Heart right ventricle (tissue), 16 donors: Measurements from ENCODE around the gene ZBTB18. TPM values are rescaled to one million over a fixed set of nuclear protein-coding genes. Genes with fewer than 3 reads are reported as not detected.

ENCODE experiments used
- ATAC-seq, 8 donors: fragments of 200-7000 bp; cut with Tn5 transposase; one replicate each; pipeline ENCODE4 v1.9.1; 2020; ENCODE audit warnings: mild to moderate bottlenecking in 8 of 8, moderate library complexity in 8 of 8, moderate number of reproducible peaks in 1 of 8
- DNase-seq, 2 donors: peaks; one replicate each; pipeline ENCODE4 v3.0.0-alpha.2; 2020
- H3K27ac ChIP-seq, 10 donors: fragments of 200-600 bp; sonication (generic) in 2 of 10; one replicate each; pipeline versions ENCODE4 v1.5.0 to v1.8.0; 2020 to 2022; ENCODE audit warnings: mild to moderate bottlenecking in 3 of 10
- H3K27me3 ChIP-seq, 7 donors: fragments of 200-600 bp; one replicate each; pipeline ENCODE4 v1.8.0; 2021 to 2022; ENCODE audit warnings: mild to moderate bottlenecking in 2 of 7
- H3K36me3 ChIP-seq, 9 donors: fragments of 200-600 bp; sonication (generic) in 1 of 9; one replicate each; pipeline versions ENCODE4 v1.5.0 to v1.8.0; 2020 to 2022; ENCODE audit warnings: mild to moderate bottlenecking in 2 of 9
- H3K4me1 ChIP-seq, 9 donors: fragments of 200-600 bp; sonication (generic) in 1 of 9; one replicate each; pipeline versions ENCODE4 v1.5.0 to v1.8.0; 2020 to 2022; ENCODE audit warnings: mild to moderate bottlenecking in 4 of 9
- H3K4me3 ChIP-seq, 10 donors: fragments of 200-600 bp; sonication (generic) in 2 of 10; one replicate each; pipeline versions ENCODE4 v1.5.0 to v1.8.0; 2020 to 2022; ENCODE audit warnings: mild to moderate bottlenecking in 7 of 10, moderate library complexity in 2 of 10
- H3K9me3 ChIP-seq, 11 donors: fragments of 200-600 bp in 10 of 11; sonication (generic) in 2 of 11; one replicate each; pipeline versions ENCODE4 v1.5.0 to v1.8.0; 2013 to 2022; ENCODE audit warnings: mild to moderate bottlenecking in 2 of 11, control low read depth in 1 of 11, moderate library complexity in 1 of 11
- CTCF ChIP-seq, 9 donors: fragments of 200-600 bp; sonication (generic) in 2 of 9; IDR thresholded peaks; one replicate each; pipeline versions ENCODE4 v1.5.0 to v1.8.0; 2021 to 2022; ENCODE audit warnings: antibody characterized with exemption in 9 of 9, mild to moderate bottlenecking in 5 of 9, moderate library complexity in 1 of 9
- WGBS, 2 donors: extraction: QIAGEN DNeasy Blood & Tissue Kit; methylation state at CpG; one replicate each; pipeline ENCODE4 v1.1.7; 2013; ENCODE audit warnings: inconsistent platforms in 1 of 2; 5-methylcytosine and 5-hydroxymethylcytosine counted together
- intact Hi-C, 10 donors: fragments of 100-400 bp; cut with DNase I; formaldehyde crosslinking; loops; one replicate each; pipeline versions ENCODE4 v1.11.1 to v1.14.2; 2022
- polyA plus RNA-seq, 2 donors: library from polyadenylated mRNA; stranded (reverse); fragments of 200-250 nt; gene quantifications; one replicate each; pipeline ENCODE4 v1.2.3, GENCODE V29; 2013
- total RNA-seq, 10 donors: library from RNA; stranded (reverse); fragmentation: NEBNext Ultra II Directional in 3 of 10; extraction: Animal tissue kit (Norgen Biotek cat#: 25700) in 3 of 10; gene quantifications; one replicate each; pipeline versions ENCODE4 v1.2.1 to v1.2.4, GENCODE V29; 2021 to 2023
- donor health status: Arrhythmogenic right ventricular cardiomyopathy.
- donor health status: ischemic (EF 13 %, LVEDD 7.1; RV severe dilation, severe dysfunction).
- donor health status: healthy with polysubstance abuse.
- donor health status: DM: no; HTN: yes; CAD: no.
- donor health status: DM: no; HTN: no; CAD: no.
- donor health status: ischemic (EF 25% LVEDD 6.9; RV normal size, moderate dysfunction).
- donor health status: ischemic (EF 25% LVEDD 5.7; RV mildly dilated, moderate dysfunction).
- donor health status: healthy.
- donor health status: DM: yes; HTN: yes; CAD: no.
- donor health status: Ischemic cardiomyopathy.
- donor health status: ischemic (EF 35%, LVEDD 5.7; RV mildly dilated, moderate dysfunction).
- donor health status: nonischemic (EF 11% LVEDD 7.7; RV severe dilation, severe dysfunction).
- donor health status: DM: yes; HTN: yes; CAD: no.
- donor health status: PGD.
- donor health status: ischemic (EF 29% LVEDD 5.4; RV normal size, mild dysfunction).
- donor health status: nonischemic (EF 23%, LVEDD 6.1; RV moderate dilation, normal function).

The ZBTB18 gene
- total and polyA plus RNA-seq, 12 donors: 7.5 to 33.7 (median 20.5) TPM

DNA sequence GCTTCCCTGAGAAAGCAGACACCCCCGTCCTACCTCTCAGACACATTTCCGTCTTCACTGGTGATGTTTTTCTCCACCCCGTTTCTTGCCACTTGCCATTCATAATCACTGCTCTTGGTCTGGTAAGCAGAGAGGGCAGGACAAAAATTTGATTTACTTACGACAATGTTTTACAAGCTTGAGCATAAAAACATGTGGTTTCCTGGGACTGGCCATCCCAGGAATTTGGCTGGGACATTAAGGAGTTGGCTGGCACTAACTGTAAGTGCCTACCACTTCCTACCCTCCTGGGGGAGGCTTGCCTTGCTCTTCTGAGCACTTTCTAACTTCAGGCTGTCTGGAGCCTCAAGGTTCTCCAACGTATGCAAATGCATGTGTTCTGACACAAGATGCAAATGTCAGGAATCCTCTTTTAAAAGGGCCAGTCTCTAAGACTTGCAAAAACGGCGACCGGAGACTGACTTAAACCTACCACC, 24.2 kb downstream of the ZBTB18 start:
- WGBS, 2 donors: 35% methylated on average over 8 of the region's 8 CpGs
- peaks cover 0 to 35% (median 23%) of the 10 kb centered on the region in 7 donors for H3K27me3 ChIP-seq
- ATAC-seq (no peak), DNase-seq (no peak)
- intact Hi-C loops: loop anchor here in 1 of 10 donors (10.0 kb wide), 1 partner anchor 60 kb away; no protein-coding TSS in a partner anchor
- no peaks in the 10 kb centered on the region for H3K36me3 ChIP-seq
- H3K27ac ChIP-seq: no peak overlapping the region
- H3K9me3 ChIP-seq: no peaks in the 10 kb centered on the region
- peak overlapping the region in 1 of 10 donors; percentile 7 for H3K4me3 ChIP-seq
- peaks cover 0 to 17% (median 0%) of the 10 kb centered on the region in 9 donors for H3K4me1 ChIP-seq
- no peak for TF ChIP-seq CTCF (IDR thresholded peaks at IDR 0.05)

DNA sequence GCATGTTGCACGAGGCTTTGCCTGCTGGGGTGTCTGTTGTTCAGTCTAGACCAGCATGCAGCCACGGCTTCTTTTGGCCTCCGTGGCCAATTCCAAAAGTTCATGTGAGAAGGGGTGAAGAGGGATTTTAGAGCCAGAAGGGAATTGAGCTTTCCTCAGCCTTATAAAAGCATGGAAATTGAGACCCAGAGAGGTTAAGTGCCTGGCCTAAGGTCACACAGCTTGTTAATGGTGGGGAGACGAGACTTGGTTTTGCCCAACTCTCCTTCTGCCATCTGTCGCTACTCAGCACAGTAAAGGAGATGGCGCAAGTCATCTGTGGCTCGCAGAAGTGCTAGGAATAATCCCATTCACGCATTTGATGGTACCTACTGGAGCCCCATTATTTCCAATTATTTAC, 25.7 kb downstream of the ZBTB18 start:
- intact Hi-C loops: loop anchor here in 1 of 10 donors (10.0 kb wide), 1 partner anchor 58 kb away; no protein-coding TSS in a partner anchor

DNA sequence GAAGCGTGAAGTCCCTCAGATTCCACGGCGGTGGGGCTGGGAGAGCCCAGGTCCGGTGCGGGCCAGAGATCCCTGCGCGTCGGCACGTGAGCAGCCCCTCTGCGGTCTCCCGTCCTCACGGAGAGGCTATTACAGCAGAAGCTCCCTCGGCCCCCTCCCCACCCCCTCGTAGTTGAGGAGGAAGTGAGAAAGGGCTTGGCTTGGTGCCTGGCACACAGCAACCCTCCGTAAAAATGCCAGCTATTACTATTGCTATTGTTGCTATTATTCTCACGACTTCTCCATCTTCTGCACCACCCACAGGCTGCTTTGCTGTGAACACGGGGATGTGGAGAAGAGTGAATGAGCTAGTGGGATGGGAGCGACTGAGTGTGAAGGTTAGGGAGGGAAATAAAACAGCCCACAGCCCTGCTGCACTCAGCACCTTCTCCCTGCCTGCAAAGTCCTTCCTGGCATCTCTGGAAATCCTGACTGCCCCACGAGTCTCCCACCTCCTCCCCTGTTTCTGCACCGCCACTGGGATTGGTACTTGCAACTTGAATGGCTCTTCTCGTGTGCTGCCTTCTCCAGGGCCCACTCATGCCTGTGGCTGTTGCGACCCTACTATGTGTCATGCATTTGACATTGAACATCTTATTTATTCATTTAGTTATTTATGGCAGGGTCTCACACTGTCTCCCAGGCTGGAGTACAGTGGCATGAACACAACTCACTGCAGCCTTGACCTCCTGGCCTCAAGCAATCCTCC, 26.6 kb downstream of the ZBTB18 start:
- WGBS, 2 donors: 66 to 73% methylated on average over 22 of the region's 22 CpGs
- no peak for DNase-seq
- H3K9me3 ChIP-seq: no peaks in the 10 kb centered on the region
- H3K27me3 ChIP-seq: peaks cover 0 to 48% (median 24%) of the 10 kb centered on the region in 7 donors
- ATAC-seq: peak in 2 of 8 donors; percentile 12 to 16
- TF ChIP-seq CTCF (IDR thresholded peaks at IDR 0.05): no peak
- H3K27ac ChIP-seq: no peak overlapping the region
- H3K4me1 ChIP-seq: peaks cover 0 to 17% (median 0%) of the 10 kb centered on the region in 9 donors
- intact Hi-C loops: loop anchor here in 1 of 10 donors (10.0 kb wide), 1 partner anchor 57 kb away; no protein-coding TSS in a partner anchor
- no peaks in the 10 kb centered on the region for H3K36me3 ChIP-seq
- no peak overlapping the region for H3K4me3 ChIP-seq

More for the DNA sequence above, 25.7 kb downstream of the ZBTB18 start:
- DNase-seq: no peak
- no peak for TF ChIP-seq CTCF (IDR thresholded peaks at IDR 0.05)
- H3K9me3 ChIP-seq: no peaks in the 10 kb centered on the region
- H3K4me1 ChIP-seq: peaks cover 0 to 17% (median 0%) of the 10 kb centered on the region in 9 donors
- H3K27me3 ChIP-seq: peaks cover 0 to 39% (median 24%) of the 10 kb centered on the region in 7 donors
- H3K4me3 ChIP-seq: no peak overlapping the region
- no peak for ATAC-seq
- no peak overlapping the region for H3K27ac ChIP-seq
- WGBS, 2 donors: 91 to 96% methylated on average over 8 of the region's 8 CpGs
- H3K36me3 ChIP-seq: no peaks in the 10 kb centered on the region

- intact Hi-C loops: no loop called here
- DNase-seq (no peak), ATAC-seq (no peak)
- WGBS, 2 donors: 80 to 88% methylated on average over 12 of the region's 12 CpGs
- Histone ChIP-seq H3K27ac (no peak overlapping the region), H3K4me1 (peaks cover 0 to 10% (median 0%) of the 10 kb centered on the region in 9 donors), H3K27me3 (peaks cover 0 to 52% (median 18%) of the 10 kb centered on the region in 7 donors), H3K9me3 (peaks cover 0 to 5% (median 0%) of the 10 kb centered on the region in 11 donors), H3K36me3 (no peaks in the 10 kb centered on the region), H3K4me3 (no peak overlapping the region)
- TF ChIP-seq CTCF (IDR thresholded peaks at IDR 0.05): no peak
These were observed 29.4 kb downstream of the ZBTB18 start for GRCh38 chr1:244080343-244080929.
